ENCODE measurements around the gene MRM2. TPM values are rescaled to one million over a fixed set of nuclear protein-coding genes. Genes with fewer than 3 reads are reported as not detected.

The MRM2 gene
- total RNA-seq, 1 donor from 2014 or later, result 19.1 TPM

DNA sequence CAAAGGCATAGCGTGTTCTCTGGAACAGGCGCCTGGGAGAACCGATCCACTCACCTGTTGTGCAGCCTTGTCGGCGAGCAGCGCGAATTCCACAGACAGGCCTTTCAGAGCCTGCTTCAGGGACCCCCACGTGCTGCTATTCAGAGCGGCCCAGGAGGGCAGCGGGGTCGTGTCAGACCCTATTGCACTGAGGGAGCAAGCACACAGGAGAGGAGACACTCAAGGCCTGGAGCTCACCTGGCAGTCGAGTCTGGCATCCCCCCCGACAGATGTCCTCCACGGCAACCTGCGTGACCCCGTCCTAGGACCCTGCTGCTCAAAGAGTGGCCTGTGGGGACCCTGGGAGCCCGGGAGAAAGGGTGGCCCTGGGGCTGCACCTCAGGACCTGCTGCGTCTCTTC lies 21.2 kb upstream of the MRM2 start:
- Mint-ChIP-seq H3K9me3 (ENCODE audit: unreplicated experiment) (no peaks in the 10 kb centered on the region), H3K4me3 (ENCODE audit: unreplicated experiment) (no peak overlapping the region), H3K4me1 (ENCODE audit: unreplicated experiment) (no peaks in the 10 kb centered on the region), H3K36me3 (ENCODE audit: low read depth, unreplicated experiment) (peaks cover 25% of the 10 kb centered on the region), H3K27me3 (ENCODE audit: unreplicated experiment) (peaks cover 4% of the 10 kb centered on the region), H3K27ac (ENCODE audit: unreplicated experiment) (no peak overlapping the region)
- DNase-seq (ENCODE audit: low spot score), result no peak
- TF ChIP-seq, protein P1, sequence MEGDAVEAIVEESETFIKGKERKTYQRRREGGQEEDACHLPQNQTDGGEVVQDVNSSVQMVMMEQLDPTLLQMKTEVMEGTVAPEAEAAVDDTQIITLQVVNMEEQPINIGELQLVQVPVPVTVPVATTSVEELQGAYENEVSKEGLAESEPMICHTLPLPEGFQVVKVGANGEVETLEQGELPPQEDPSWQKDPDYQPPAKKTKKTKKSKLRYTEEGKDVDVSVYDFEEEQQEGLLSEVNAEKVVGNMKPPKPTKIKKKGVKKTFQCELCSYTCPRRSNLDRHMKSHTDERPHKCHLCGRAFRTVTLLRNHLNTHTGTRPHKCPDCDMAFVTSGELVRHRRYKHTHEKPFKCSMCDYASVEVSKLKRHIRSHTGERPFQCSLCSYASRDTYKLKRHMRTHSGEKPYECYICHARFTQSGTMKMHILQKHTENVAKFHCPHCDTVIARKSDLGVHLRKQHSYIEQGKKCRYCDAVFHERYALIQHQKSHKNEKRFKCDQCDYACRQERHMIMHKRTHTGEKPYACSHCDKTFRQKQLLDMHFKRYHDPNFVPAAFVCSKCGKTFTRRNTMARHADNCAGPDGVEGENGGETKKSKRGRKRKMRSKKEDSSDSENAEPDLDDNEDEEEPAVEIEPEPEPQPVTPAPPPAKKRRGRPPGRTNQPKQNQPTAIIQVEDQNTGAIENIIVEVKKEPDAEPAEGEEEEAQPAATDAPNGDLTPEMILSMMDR (IDR thresholded peaks at IDR 0.05; ENCODE audit: unreplicated experiment), result no peak

DNA sequence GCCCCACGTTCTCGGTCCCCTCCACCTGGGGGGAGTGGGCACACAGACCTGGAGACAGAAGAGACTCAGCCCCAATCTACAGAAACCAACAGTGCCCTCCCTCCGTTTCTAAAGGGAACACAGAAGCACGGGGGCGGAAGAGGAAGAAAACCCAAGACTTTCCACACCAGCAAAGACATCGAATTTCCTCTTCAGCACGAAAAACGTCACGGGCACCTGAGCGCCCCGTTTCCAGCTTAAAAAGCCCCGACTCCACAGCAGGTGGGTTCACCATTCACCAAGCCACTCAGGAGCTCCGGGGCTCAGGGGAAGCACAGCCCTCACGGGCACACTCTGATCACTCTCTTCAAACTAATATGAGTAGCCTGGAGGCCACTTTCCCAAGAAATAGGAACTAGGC lies 19.6 kb upstream of the MRM2 start:
- H3K27ac Mint-ChIP-seq (ENCODE audit: unreplicated experiment), result no peak overlapping the region
- TF ChIP-seq, protein P1 (IDR thresholded peaks at IDR 0.05; ENCODE audit: unreplicated experiment), result no peak
- no peak overlapping the region for H3K4me3 Mint-ChIP-seq (ENCODE audit: unreplicated experiment)
- peaks cover 20% of the 10 kb centered on the region for H3K36me3 Mint-ChIP-seq (ENCODE audit: low read depth, unreplicated experiment)
- no peaks in the 10 kb centered on the region for H3K9me3 Mint-ChIP-seq (ENCODE audit: unreplicated experiment)
- H3K27me3 Mint-ChIP-seq (ENCODE audit: unreplicated experiment), result peaks cover 4% of the 10 kb centered on the region
- H3K4me1 Mint-ChIP-seq (ENCODE audit: unreplicated experiment), result no peaks in the 10 kb centered on the region
- no peak for DNase-seq (ENCODE audit: low spot score)

DNA sequence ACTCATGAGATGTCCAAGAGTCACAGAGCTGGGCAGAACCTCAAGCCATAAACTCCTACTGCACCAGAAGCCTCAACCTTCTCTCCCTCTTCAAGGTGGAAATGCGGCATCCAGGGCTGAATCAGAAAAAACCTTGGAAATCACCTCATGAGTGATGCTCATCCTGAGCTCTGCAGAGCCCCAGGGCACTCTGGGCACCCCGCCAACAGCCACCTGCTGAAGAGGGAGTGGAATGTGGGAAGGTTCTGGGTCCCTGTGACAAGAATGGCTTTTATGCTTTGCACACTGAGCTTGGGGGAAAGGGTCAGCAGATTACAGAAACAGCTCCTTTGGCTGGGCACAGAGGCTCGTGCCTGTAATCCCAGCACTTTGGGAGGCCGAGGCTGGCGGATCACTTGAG lies 18.8 kb upstream of the MRM2 start:
- Mint-ChIP-seq H3K4me1 (ENCODE audit: unreplicated experiment) (no peaks in the 10 kb centered on the region), H3K36me3 (ENCODE audit: low read depth, unreplicated experiment) (peaks cover 20% of the 10 kb centered on the region), H3K9me3 (ENCODE audit: unreplicated experiment) (no peaks in the 10 kb centered on the region), H3K27ac (ENCODE audit: unreplicated experiment) (no peak overlapping the region), H3K4me3 (ENCODE audit: unreplicated experiment) (no peak overlapping the region), H3K27me3 (ENCODE audit: unreplicated experiment) (peaks cover 4% of the 10 kb centered on the region)
- TF ChIP-seq, protein P1 (IDR thresholded peaks at IDR 0.05; ENCODE audit: unreplicated experiment), result no peak
- DNase-seq (ENCODE audit: low spot score), result no peak

DNA sequence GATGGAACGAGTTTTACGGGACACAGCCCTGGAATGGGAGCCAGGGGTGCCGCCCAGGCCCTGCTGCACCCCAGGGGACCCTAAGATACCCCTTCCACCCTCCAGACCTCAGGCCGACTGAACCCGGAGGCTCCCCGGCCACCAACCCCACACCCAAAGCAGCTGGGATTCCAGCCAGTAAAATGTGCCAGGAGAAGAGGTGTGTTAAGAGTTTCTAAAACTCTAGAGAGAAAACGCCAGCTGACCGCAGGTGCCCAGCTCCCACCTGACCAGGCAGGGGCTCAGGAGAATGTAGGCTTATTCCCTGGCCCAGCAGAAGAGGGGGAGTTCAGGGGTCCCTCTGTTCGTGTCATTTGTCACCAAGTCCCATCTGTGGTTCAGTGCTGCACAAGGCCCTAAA lies 17.5 kb upstream of the MRM2 start:
- TF ChIP-seq, protein P1 (IDR thresholded peaks at IDR 0.05; ENCODE audit: unreplicated experiment), result no peak
- H3K4me1 Mint-ChIP-seq (ENCODE audit: unreplicated experiment), result peaks cover 2% of the 10 kb centered on the region
- H3K27ac Mint-ChIP-seq (ENCODE audit: unreplicated experiment), result no peak overlapping the region
- H3K27me3 Mint-ChIP-seq (ENCODE audit: unreplicated experiment), result peaks cover 7% of the 10 kb centered on the region
- peaks cover 22% of the 10 kb centered on the region for H3K36me3 Mint-ChIP-seq (ENCODE audit: low read depth, unreplicated experiment)
- DNase-seq (ENCODE audit: low spot score), result no peak
- no peaks in the 10 kb centered on the region for H3K9me3 Mint-ChIP-seq (ENCODE audit: unreplicated experiment)
- H3K4me3 Mint-ChIP-seq (ENCODE audit: unreplicated experiment), result no peak overlapping the region

DNA sequence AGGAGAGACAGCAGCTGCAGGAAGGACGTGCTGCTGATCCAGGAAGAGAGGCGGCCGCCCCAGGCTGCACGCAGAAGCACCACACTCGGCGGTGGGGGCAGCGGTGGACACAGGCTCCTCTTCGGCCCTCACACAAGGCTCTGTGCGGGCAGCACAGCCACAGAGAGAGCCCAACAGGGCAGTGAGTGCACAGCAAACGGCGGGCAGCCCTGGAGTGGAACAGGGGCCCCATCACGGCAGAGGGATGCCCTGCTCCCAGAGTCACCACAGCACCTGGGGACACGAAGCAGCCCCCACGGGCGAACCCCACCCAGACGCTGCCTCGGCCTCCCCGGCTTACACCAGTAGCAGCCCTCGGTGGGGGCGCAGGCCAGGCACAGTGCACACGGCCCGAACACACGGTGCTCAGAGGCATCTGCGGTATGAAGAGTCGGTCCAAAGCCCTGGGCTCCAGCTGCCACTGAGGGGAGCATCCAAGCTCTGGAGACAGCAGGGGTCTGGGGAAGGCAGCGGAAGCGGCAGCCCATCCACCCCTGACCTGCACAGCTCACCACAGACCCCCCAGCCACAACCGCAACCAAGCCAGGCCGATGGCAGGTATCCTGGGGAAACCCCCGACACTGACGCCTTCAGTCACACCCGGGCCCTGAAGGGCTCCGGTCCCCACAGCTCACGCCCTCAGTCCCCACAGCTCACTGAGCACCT lies 16.8 kb upstream of the MRM2 start:
- H3K27me3 Mint-ChIP-seq (ENCODE audit: unreplicated experiment), result peaks cover 3% of the 10 kb centered on the region
- H3K4me3 Mint-ChIP-seq (ENCODE audit: unreplicated experiment), result no peak overlapping the region
- peaks cover 16% of the 10 kb centered on the region for H3K36me3 Mint-ChIP-seq (ENCODE audit: low read depth, unreplicated experiment)
- H3K27ac Mint-ChIP-seq (ENCODE audit: unreplicated experiment), result no peak overlapping the region
- H3K4me1 Mint-ChIP-seq (ENCODE audit: unreplicated experiment), result peaks cover 2% of the 10 kb centered on the region
- TF ChIP-seq, protein P1 (IDR thresholded peaks at IDR 0.05; ENCODE audit: unreplicated experiment), result no peak
- H3K9me3 Mint-ChIP-seq (ENCODE audit: unreplicated experiment), result no peaks in the 10 kb centered on the region
- DNase-seq (ENCODE audit: low spot score), result no peak
